Jurkat, Clone E6-1 (cell line): Measurements from ENCODE around the gene GRIA1.
"Not testable (repeated sequence)": the region's sequence is repeated elsewhere in the genome, so short reads cannot be mapped to it uniquely, and the experiment has no call there.

Experiments used
- DNase-seq: peaks from one replicate; pipeline ENCODE4 v3.0.0-alpha.2; 2011; ENCODE audit warnings: low read depth, low spot score
- H3K4me3 ChIP-seq: 2 replicates; pipeline ENCODE4 v1.5.1; 2011; ENCODE audit warnings: mild to moderate bottlenecking, low read length, control low read depth, moderate library complexity

GRIA1 gene

DNA sequence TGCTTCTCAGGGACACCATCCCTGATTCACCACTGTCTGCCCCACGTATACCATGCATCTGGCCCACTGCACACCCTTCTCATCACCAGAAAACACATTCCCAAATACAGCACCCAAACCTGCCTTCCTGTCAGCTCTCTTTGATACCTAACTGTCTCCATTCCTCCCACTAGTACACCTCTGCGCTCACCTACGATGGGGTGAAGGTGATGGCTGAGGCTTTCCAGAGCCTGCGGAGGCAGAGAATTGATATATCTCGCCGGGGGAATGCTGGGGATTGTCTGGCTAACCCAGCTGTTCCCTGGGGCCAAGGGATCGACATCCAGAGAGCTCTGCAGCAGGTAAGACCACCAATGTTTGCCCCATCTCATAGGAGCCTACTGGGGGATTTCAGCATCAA is 186.4 kb downstream of the GRIA1 start:
- DNase-seq, result no peak
- H3K4me3 ChIP-seq, result no peak overlapping the region

DNA sequence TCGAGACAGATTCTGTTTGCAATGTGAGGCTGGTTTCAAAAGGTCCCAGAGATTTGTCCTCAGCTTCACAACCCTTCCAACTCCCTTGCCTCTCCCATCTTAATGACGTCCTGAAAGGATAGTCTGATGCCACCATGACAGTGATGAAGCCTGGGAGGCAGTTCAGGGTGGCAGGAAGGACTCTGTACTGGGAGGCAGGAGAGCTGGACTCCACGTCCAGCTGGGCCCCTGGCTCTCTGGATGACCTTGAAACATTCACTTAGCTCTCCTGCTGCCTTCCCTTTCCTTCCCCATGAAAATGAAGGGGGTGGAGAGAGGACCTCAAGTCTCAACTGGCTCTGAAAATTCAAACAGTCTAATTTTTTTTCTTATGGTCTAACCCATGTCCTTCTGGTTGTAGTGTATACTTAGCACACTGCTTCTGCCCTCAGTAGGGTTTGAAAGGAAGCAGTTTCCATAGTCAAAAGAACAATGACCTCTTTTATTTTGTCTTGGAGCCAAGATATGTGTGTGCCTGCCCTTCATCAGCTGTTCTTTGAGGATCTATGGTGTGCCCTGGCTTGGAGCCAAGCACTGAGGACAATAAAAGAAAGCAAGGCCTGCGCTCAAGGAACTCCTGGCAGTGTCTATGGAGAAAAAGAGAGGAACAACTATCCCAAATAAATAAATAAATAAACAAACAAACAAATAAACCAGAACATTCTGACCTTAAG is 188.3 kb downstream of the GRIA1 start:
- DNase-seq, result no peak
- no peak overlapping the region for H3K4me3 ChIP-seq

DNA sequence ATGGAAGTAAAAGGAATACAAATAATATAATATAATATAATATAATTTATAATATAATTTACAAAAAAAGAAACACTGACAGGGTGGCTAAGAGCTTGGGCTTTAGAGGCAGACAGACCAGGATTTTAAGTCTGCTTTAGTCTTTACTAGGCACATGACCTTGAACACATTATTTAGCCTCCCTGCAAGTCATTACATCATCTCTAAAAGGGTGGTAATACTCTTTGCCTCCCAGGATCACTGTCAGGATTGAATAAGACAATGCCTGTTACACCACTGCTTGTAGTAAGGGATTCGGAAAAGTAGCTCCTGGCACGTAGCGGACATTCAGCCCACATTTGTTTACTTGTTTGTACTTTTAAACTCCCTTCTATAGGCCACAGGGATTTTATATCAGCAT is 199.8 kb downstream of the GRIA1 start:
- DNase-seq, result no peak
- no peak overlapping the region for H3K4me3 ChIP-seq

DNA sequence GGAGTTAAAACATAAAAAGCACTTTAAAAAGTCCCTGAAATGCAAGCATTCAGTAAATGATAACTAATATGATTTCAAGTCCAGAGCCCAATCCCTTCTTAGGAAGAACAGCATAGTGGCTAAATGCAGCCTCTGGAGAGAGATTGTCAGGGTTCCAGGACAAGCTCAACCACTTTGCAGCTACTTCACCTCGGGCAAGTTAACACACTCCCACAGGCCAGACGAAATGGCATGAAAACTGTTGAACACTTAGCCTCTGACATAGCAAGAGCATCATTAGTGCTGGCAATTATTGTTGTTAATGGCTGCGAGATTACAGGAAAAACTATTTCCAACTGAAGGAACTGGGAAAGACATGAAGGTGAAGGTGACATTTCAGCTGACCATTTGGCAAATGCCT is 205.8 kb downstream of the GRIA1 start:
- DNase-seq, result no peak
- no peak overlapping the region for H3K4me3 ChIP-seq

DNA sequence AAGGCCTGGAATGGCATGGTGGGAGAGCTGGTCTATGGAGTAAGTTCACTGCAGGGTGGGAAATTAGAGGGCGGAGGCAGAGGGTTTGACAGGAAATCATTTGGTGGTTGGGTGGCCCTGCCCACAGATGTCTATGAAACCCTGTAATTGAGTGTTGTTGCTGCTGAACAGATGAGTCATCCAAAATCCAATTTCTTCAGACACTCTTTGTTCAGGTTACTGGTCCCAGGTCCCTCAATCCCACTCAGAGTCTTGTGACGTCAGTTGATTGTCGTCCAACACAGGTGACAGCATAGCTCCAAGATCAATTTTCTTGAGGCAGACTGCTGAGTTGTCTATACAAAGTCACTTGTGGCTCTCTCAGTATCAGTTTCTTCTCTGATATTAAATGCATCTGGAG is 208.6 kb downstream of the GRIA1 start:
- no peak overlapping the region for H3K4me3 ChIP-seq
- DNase-seq, result no peak

DNA sequence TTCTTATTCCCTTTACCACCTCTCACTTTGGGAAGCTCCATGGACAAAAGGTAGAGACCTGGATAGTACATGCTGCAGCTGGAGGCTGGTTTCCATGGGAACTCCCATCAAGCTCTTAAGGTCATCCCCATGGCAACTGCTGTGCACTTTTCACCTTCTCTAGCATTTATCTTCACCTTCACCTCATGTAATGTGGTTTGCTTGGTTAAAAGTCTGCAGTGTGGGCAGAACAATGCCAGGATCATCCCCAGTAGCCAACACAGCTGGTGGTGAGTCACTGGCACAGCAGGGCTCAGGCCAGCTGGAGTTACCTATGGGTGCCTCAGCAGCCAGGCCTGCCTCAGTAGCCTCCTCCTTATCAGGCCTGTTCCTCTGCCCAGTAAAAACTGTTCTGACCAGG is 210.5 kb downstream of the GRIA1 start:
- no peak for DNase-seq

DNA sequence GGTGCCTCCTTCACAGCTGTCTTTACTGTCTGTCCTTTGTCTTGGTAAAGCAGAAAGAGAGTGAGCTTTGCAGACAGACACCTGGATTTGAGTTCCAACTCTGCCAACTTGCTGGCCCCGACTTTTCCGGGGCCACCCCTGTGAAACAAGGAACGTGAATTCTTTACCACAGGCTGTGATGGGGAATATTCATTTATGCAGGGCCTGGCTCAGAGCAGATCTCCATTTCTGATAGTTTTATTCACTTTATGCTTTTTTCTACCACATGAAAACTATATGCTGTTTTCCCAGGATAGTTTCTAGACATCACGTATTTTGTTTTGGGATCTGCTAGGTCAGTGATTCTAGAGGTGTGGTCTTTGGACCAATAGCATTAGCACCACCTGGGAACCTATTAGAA is 211.8 kb downstream of the GRIA1 start:
- H3K4me3 ChIP-seq, result no peak overlapping the region
- DNase-seq, result no peak

More for the DNA sequence above, 210.5 kb downstream of the GRIA1 start:
- H3K4me3 ChIP-seq, result no peak overlapping the region

DNA sequence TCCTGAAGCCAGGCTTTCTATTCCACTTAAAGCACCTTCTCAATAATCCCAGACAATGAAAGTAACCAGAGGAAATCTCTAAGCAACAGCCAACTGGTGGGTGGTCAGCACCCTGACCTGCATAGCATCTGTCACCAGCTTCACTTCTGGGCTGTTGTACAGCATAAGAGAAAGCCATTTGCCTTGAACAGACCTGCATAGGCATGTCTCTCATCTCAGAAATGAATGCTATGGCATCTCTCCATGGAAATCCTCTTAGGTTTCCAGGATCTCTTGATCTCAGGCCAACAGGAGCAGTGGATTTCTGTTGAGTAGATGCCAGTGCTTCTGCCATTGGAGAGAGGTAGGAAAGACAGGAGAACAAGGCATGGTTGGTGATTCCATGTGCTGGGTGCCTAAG is 213.6 kb downstream of the GRIA1 start:
- no peak for DNase-seq
- H3K4me3 ChIP-seq, result no peak overlapping the region

DNA sequence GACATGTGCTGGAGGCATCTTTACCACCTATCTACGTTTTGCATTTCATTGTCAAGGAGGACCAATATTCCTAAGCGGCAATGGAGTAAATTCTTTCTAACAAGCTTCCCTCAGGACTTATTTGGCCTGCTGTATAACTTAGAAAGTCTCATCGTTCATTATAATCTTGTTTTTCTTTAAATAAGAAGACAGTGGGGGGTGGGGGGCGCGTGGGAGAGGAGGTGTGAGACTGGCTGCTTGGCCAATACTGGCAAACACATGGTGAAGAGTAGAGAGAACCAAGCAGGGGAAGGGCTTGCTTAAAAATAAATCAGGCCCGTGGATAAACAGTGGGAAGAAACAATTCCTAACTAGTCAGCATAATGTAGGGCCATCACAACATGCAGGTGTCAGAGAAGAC is 217.2 kb downstream of the GRIA1 start:
- no peak overlapping the region for H3K4me3 ChIP-seq
- no peak for DNase-seq

DNA sequence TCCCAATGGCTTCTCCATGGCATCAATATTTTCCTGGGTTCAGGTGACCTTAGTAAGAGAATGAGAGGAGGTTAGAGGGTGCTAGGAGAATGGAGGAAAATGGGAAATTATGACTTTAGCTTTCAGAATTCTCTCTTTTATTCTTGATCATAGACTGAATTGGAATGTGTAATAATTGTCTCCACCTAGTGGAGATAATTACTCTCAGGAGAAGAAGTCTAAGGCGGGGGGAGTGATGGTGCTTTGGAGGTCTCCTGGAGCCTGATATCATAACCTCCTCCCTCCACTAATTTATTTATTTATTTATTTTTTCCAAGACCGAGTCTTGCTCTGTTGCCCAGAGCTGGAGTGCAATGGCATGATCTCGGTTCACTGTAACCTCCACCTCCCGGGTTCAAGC is 221.3 kb downstream of the GRIA1 start:
- no peak for DNase-seq
- no peak overlapping the region for H3K4me3 ChIP-seq

DNA sequence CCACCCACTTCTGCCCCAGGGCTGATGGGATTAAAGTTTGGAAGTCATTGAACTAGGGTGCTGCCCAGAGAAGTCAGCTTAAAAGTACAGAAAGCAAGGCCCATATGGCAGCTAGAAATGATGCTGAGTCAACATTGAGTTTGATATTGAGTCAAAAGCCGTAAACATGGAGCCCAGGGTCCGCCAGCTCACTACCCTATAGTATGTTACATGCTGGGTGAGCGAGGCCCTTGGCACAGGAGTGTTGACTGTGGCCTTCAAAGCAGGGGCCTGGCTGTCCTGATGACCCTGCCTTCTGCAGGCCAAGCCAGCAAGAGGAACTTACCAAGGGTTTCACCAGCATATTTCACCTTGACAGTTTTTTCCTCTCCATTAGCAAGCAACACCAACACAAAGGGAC is 222.5 kb downstream of the GRIA1 start:
- no peak for DNase-seq
- no peak overlapping the region for H3K4me3 ChIP-seq

DNA sequence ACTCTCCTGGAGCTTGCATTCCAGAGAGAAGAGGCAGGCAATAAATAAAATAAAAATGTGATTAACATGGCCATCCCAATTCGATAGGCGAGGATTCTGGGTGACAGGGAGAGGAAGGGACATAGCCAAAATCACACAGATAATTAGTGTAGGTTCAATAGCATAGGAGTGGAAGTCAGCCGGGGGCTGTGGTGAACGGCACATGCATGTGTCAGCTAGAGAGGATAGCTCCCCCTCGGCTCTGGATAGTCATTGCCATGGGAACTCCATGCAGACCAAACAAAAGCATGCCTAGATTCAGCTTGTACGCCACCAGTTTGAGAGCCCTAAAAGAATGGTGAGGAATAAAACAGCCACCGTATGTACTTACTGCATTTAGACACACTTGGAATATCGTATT is 223.5 kb downstream of the GRIA1 start:
- no peak for DNase-seq
- H3K4me3 ChIP-seq, result no peak overlapping the region

DNA sequence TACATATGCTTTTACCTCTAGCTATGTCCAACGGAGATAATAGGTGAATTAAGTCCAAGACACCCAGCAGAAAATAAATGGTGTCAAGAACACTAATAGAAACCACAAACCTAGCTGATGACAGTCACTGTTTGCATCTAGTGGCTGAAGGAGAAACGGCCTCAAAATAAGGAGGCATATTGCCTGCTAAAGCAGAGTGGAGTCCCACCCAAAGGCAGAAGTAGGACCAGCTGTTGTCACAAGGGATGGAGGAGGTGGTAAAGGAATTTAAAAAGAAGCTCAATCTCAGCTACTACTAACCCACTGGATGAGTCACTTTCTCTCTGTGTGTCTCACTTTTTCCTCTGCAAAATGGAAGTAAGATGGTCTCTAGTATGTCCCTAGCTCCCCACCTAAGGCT is 224.3 kb downstream of the GRIA1 start:
- H3K4me3 ChIP-seq, result no peak overlapping the region
- DNase-seq, result no peak

DNA sequence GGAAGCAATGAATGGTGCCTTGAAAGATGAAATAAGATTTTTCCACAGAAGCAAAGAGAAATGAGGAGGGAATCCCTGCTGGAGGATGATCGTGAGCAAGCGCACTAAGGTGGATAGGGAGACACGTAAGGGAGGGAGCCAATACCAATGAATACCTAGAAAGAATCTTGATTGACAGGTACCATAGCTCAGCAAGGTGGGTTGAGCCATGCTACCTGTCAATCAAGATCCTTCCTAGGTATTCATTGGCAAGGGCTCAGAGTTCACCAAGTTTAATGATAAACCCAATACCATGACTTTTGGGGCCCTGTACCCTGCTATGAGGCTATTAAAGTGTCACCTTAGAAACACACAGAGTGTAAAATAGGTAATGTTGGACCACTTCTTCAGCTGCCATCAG is 226.8 kb downstream of the GRIA1 start:
- no peak for DNase-seq
- no peak overlapping the region for H3K4me3 ChIP-seq

DNA sequence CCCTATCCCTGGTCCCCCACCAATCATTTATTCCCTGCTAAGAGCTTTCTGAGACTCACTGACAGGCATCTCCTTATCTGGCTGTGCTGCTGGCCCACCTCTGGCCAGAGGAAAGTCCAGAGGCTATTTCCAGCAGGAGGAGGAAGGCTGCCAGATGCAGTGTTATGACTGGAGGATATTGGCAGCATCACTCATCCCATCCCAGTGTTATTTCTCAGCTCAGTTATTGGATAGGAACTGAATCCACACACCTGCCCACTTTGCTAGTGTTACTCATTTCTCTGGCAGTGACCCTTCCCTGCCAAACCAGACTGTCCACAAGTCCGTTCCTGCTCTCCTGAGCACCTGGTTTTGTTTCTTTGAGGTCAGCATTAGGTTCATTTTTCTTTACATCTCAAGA is 228.2 kb downstream of the GRIA1 start:
- no peak overlapping the region for H3K4me3 ChIP-seq
- DNase-seq, result no peak

DNA sequence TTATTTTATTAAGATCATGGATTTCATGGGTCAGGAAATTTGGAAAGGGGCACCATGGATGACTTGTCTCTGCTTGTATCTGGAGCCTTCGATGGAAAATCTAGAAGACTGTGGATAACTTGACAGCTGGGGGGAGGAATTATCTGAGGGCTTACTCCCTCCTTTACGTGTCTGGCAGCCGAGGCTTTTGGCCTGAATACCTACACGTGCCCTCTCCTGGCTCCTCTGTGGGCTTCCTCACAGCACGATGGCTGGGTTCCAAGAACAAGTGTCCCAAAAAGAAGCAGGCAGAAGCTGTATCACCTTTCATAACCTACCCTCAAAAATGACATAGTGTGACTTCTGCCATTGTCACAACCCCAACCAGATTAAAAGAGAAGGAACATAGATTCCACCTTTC is 228.9 kb downstream of the GRIA1 start:
- no peak for DNase-seq
- H3K4me3 ChIP-seq, result no peak overlapping the region

DNA sequence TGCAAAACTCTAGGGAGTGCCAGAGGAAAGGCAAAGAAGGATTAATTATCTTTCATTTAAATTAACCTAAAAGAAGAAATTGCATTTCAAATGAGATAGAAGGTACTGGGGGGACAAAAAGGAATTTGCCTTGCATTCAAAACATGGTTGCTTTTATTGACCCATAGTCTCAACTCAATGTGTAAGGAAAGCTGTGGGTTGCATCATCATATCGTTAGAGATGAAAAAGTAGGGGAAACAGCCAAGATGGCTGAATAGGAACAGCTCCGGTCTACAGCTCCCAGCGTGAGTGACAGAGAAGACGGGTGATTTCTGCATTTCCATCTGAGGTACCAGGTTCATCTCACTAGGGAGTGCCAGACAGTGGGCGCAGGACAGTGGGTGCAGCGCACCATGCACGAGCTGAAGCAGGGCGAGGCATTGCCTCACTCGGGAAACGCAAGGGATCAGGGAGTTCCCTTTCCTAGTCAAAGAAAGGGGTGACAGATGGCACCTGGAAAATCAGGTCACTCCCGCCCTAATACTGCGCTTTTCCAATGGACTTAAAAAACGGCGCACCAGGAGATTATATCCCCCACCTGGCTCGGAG is 232.6 kb downstream of the GRIA1 start:
- not testable (repeated sequence) for H3K4me3 ChIP-seq, DNase-seq

DNA sequence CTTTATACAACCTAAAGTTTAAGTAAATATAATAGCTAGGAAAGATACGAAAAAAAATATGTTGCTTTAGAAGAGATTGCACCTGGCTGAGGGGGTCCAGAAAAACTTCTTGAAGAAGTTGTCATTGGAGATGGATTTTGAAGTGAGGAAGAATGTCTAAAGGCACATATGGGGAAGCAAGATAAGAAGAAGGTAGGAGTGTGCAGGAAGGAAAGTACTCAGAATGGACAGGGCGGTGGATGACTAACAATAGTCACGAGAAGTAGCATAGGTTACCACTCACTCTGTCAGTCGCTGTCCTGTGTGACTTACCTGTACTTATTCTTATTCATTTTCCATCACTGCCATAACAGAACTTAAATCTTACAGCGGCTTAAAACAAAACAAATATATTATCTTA is 251.6 kb downstream of the GRIA1 start:
- H3K4me3 ChIP-seq, result no peak overlapping the region
- DNase-seq, result no peak

DNA sequence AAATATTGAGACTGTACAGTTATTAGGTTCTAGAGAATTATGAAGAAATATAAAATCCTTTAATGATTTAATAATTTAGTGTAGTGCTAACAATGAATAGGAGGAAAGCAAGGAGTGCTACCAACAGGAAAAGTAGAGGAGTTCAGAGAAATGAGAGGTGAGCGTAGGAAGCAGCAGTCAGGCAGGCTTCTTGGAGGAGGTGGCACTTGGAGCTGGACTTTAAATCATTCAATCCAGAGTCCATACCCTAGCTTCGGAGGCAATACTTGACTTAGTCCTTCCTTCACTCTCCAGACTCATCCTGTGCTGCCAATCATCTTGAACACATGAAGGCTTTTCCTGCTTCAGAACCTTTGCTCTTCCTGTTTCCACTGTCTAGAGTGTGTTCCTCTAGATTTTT is 254.3 kb downstream of the GRIA1 start:
- H3K4me3 ChIP-seq, result no peak overlapping the region
- no peak for DNase-seq

DNA sequence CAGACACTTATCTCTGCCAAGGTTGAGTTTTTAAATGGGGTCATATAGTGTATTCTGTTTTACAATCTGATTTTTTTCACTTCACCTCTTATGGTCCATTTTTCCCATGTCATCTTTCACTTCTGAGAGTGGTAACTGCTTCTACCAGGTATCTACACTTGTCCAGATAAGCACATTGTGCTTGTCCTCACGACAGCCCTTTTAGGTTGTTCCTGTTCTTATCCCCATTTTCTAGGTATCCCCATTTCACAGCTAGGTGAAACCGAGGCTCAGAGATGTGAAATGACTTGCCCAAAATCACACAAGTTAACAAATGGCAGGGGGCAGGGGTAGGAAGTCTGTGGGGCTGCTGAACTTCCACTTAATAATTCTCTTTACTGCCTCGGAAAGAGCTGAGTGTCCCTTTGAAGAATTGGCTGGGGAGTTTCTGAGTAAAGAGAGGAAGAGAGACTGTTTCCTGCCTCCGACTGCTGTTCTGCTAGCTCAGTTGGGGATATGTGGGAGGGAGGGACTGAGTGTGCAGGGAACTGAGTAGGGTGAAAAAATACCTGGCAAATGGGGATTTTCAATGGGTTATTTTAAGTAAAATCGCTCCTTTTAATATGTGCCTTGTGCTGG is 255.4 kb downstream of the GRIA1 start:
- no peak for DNase-seq
- H3K4me3 ChIP-seq, result no peak overlapping the region

DNA sequence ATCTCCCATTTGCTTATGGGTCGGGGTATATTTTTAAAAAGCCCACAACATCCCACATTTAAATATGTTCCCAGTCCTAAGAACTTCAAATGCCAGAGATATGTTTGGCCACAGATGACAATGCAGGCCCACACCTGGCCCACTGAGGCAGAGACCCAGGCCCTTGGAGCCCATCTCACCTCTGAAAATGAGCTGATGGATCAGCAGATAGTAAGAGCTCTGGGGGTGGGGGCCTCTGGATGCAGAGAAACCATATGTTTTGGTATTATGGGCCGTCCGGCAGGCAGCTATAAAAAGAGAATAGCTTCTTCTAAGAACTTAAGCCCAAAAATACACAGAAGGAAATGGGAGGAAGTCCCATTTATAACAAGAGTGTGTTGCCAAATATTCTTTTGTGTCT is 256.0 kb downstream of the GRIA1 start:
- no peak overlapping the region for H3K4me3 ChIP-seq
- DNase-seq, result no peak
